Activated CD4-positive, alpha-beta T cell treated with anti-CD3 and anti-CD28 coated beads, Interleukin-2, Interleukin-4, amounts not matched to agents 100 ng/mL and 50 ng/mL, durations not matched to agents 16 hours and 8 hours (primary cell): ENCODE measurements around the gene SERTAD1.
"Not testable (repeated sequence)": the region's sequence is repeated elsewhere in the genome, so short reads cannot be mapped to it uniquely, and the experiment has no call there.

Experiments used
- DNase-seq: peaks from one replicate; pipeline ENCODE4 v3.0.0-alpha.2; 2020; ENCODE audit warnings: low spot score

SERTAD1 gene

DNA sequence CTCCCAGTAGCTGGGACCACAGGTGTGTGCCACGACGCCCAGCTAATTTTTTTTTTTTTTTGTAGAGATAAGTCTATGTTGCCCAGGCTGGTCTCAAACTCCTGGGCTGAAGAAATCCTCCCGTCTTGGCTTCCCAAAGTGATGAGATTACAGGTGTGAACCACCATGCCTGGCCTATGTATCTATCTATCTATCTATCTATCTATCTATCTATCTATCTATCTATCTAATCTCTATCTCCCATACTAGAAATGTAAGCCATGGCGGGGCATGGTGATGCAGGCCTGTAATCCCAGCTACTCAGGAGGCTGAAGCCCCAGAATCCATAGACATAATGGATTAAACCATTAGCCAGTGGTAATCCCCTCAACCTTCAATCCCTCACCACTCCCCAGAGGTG, 24.9 kb upstream of the SERTAD1 start:
- no peak for DNase-seq

DNA sequence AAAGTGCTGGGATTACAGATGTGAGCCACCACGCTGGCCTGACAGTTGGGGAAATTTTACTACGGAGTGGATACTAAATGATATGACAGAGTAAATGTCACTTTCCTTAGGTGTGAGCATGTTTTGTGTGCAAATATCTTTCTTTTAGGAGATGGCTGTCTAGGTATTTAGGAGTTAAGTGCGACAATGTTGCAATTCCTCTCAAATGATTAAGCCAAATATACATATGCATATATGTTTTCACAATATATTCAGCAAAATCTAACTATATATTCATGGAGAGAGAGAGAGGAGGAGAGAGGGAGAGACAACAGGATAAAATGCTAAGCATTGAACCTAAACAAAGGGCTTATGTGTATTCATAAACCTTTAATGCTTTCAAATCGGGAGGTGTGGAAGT, 23.7 kb upstream of the SERTAD1 start:
- DNase-seq = no peak

DNA sequence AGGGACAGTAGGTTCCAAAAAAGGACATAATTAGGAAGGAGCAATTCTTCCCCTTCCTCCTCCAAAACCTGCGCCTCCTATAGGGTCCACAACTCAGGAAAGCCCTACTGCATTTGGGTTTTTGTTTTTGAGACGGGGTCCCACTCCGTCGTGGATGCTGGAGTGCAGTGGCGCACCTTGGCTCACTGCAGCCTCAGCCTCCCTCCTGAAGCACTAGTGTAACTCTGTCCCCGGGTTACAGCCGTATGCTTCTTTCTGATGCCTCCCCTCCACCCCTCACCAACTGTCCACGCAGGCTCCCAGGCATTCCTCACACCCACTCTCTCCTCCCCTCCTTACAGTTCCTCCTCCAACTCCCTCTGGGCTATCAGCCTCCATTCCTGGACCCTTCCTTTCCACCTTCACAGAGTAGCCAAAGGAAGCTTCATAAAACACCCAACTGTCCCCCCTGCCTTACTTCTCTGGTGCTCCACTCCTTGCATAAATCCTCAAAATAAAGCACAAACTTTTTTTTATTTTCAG, 20.5 kb upstream of the SERTAD1 start:
- no peak for DNase-seq

DNA sequence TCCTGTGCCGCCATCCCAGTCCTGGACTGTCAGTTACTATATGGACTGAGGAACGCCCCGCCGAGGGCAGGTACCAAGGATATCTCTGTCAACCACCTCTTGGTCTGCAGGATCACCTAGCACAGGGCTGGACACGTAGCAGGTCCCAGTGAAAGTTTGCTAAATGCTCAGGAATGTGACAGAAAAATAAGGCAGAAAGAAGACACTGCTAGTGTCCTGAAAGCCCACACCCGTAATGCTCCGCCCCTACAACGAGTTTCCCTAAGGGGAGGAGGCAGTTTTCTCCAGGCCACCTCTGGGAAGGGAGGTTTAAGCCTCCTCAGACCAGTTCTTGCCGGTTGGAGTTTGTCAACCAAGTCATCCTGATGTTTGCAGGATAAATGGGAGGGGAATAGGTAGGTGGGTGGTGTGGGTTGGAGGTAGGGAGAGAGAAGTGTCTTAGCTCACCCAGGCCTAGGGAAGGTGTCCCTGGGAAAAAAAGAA, 20.0 kb upstream of the SERTAD1 start:
- DNase-seq = no peak

DNA sequence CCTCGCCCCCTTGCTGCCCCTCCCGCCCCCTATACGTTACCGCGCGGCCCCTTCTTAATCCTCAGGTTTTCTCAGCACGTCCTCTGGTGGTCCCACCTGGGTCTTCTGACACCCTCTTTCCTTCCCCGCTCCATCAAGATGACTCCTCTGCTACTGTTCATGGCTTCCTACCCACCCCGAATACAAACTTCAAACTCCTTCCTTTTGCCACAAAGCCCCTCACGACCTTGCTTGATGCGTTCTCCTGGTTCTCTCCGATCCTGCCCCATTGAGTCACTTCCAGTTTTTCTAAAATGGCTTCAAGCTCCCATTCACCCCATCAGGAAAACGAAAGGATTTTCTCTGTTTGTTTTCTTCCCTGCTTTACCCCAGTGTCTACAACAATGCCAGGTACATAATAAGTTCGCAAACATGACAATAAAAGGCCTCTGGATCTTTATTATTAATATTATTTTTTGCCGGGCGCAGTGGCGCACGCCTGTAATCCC, 19.1 kb upstream of the SERTAD1 start:
- no peak for DNase-seq

DNA sequence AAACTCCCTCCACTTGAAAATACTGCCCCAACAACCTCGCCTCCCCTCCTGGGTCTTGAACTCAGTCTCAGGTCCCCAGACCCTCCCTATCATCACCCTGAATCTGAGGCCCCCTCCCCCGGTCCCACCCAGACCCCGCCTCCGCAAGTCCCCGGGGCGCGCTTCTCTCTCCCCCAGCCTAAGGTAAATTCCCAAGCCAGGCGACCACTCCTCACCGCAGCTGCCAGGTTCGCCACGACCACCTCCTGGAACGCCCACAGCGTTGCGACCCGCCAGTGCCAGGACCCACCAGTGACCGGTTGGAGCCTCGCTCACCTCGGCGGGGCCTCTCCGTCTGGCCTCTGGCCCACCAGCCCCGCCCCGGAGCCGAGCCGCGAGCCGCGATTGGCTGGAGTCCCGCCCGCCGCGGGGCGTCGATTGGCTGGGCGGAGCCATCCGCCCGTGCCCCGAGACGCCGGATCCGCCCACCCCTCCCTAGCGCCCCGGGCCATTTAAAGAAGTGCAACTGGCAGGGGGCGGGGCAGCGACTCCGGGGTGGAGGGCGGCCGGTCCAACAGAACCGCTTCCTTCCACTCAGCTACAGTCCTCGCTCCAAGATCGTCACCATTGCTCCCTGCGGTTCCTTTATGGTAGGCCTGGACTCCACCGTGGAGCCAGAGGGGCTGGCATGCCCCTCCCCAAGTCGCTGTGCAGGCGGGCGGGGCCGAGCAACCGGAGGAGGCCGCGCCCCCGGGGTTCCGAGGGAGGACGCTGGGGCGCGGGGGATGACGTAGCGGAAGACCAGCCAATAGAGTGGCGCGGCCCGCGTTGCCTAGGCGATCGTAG, 18.4 kb upstream of the SERTAD1 start, which contains the start of gene SERTAD3:
SERTAD3 (minus strand) TSS at position 336 of the 825 bp plus-strand sequence. CDS start 2,255 bp downstream, outside the sequence.
- DNase-seq = peak; percentile 96

DNA sequence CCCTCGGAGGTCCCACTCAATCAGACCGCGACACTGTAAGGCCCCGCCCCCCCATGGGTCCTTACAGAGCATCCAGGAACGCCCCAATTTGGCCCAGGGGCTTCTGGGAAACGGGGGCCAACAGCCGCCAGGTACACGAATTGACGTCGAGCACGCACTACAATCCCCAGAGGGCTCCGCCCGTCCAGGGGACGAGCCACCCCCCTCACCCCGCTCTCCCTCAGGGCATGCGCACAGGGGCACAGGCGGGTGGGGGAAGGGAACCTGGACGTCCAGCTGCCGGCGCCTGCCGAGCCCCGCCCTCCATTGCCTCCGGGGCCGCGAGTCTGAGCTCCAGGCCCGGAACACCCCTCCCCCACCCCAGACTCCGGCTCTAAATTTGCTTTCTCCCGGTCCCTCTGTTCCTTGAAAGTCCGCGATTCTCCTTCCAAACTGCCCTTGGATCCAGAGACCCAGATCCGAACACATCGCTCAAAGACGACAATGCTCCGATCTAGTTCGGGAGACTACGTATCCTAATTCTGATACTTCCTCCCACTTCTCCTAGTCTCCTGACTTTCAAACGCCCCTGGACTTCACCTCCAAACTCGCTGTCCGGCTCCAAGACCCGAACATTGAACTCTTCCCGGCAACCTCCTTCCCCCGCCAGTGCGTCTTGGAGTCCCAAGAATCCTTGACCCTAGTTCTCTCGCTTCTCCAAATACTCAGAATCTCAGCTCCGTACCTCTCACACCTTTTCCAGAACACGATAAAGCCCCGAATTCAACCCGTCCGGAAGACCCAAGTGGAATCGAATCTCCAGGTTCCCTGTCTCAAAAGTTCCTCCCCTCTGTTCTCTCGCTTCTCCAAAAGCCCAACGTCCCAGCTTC, 17.6 kb upstream of the SERTAD1 start:
- peak; percentile 100 for DNase-seq

DNA sequence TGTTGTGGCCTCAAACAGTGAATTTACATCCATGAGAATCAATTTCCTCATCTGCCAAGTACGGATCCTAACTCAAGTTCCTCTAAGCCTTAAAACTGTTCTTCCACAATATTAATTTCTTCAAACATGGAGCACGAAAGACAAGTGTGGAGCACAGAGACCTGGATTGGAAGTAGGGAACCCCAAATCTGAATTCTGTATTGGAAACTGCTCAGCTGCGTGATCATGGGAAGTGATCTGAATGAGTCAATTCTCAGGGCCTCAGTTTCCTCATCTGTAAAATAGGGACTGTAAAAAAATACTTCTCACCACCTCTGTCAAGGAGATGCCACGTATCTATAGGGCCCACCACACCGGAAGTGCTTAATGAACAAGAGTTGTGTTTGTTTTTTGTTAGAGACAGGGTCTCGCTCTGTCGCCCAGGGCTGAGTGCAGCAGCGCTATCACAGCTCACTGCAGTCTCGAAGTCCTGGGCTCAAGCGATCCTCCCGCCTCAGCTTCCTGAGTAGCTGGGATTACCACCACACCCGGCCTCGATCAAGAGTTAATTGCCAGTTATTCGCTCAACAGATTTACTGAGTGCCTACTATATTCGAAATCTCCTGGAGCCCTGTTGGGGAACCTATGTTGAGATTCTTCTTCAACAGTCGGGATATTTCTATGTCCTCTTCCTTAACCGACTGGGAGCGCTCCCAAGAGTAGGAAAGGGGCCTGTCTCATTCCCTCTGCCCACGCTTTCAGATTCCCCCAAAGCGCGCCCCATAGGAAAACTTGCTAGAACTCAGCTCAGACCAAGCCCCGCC, 16.7 kb upstream of the SERTAD1 start:
- DNase-seq = no peak

DNA sequence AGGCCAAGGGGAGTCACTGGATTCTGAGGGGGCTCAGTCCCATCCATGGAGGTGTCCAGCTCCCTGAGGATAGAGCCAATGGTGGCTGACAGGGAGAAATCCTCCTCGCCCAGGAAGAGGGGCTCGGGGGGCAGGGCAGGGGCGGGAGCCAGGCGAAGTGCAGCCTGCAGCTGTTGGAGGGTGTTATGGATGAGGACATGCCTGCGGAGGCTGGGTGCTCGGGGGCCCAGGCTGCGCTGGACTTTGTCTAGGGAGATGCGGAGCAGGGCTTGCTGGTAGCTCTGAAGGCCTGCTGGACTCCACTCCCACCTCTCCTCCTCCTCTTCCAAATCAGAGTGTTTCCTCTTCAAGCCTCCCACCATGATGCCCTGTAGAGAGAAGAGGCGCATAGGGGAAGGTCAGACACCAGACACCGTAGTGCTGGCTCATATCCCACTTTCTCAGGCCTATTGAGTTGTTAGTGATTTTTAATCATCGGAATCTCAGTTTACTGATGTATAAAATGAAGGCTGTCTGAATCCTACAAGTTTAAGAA, 16.0 kb upstream of the SERTAD1 start:
- no peak for DNase-seq

DNA sequence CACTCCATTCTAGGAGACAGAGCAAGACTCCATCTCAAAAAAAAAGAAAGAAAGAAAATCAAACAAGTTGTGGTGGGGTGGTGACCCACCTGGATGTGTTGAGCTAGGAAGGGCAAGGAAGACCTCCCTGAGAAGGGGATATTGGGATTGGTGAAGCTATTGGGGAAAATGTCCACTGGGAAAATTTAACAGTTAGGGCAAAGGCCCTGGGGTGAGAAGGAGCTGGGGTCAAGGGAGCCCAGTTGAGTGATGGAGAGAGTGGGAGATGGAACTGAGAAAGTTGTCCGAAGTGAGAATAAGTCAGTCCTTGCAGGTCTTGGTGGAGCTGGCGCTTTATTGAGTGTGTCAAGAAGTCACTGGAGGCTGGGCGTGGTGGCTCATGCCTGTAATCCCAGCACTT, 12.5 kb upstream of the SERTAD1 start:
- DNase-seq = no peak

DNA sequence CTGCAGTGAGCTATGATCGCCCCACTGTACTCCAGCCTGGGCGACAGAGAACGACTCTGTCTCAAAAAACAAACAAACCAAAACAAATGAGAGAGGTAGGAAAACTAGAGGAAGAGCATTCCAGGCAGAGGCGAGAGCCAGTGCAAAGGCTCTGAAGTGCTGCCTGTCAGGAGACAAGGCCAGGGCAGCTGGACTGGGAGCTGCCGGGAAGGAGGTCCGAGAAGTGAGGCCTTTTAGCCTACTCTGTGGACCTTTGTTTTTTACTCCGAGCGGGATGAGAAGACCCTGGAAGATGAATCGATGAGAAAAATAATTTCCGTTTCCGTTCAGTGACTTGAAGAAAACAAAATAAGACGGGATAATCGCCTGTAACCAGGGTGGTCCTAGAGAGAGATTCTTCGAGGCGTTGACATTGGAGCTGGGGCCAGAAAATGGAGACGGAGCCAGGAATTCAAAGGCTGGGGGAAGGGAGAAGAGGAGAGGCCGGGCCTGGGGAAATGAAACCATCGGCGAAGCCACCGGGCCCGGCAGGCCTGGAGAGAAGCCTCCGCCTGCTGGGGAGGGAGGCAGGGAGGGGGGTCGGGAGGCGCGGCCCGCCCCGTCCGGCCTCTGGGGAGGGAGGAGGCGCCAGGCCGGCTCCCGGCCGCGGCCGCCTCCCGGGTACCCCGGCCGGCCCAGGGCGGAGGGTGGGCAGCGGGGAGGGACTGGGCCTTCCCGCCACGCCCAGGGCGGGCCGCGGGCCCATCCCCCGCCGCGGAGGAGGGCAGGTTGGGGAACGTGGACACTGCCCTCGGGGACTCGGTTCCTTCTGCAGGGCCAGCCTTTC, 7.8 kb upstream of the SERTAD1 start:
- DNase-seq = peak; percentile 30

DNA sequence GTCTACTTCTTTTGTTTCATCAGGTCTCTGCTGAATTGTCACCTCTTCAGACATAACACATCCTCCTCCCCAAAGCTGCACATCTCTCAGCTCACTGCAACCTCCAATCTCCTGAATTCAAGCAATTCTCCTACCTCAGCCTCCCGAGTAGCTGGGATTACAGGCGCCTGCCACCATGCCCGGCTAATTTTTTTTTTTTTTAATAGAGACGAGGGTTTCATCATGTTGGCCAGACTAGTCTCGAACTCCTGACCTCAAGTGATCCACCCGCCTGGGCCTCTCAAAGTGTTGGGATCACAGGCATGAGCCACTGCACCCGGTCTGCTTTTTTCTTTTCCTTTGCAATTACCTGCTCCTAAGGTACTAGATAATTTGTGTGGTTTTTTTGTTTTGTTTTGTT, 7.0 kb upstream of the SERTAD1 start:
- DNase-seq = not testable (repeated sequence)

DNA sequence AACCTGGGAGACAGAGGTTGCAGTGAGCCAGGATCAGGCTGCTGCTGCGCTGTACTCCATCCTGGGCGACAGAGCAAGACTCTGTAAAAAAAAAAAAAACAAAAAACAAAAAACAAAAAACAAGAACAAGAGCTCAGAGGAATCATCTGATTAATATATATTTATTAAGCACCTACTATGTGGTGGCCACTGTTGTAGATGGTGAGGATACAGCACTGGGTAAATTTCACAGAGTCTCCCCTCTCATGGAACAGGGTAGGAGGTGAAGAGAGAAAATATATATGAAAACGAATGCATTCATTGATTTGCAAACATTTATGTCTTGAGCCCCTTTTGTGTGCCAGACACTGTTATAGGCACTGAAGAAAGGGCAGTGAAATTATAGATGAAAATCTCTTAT, 5.9 kb upstream of the SERTAD1 start:
- no peak for DNase-seq

DNA sequence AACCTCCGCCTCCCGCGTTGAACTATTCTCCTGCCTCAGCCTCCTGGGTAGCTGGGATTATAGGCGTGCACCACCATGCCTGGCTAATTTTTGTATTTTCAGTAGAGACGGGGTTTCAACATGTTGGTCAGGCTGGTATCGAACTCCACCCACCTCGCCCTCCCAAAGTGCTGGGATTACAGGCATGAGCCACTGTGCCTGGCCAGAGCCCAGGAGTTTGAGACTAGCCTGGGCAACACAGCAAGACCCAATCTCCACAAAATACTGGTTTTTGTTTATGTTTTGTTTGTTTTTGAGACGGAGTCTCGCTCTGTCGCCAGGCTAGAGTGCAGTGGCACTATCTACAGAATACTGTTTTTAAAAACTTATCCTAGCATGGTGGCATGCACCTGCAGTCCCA, 4.5 kb upstream of the SERTAD1 start:
- DNase-seq = not testable (repeated sequence)

DNA sequence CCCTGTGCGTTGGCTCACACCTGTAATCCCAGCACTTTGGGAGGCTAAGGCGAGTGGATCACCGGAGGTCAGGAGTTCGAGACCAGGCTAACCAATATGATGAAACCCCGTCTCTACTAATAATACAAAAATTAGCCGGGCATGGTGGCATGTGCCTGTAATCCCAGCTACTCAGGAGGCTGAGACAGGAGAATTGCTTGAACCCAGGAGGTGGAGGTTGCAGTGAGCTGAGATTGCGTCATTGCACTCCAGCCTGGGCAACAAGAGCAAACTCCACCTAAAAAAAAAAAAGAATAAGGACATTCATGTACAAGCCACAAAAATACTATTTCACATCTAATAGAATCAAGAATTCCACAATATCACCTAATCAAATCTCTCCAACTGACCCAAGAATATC, 2.4 kb upstream of the SERTAD1 start:
- not testable (repeated sequence) for DNase-seq

DNA sequence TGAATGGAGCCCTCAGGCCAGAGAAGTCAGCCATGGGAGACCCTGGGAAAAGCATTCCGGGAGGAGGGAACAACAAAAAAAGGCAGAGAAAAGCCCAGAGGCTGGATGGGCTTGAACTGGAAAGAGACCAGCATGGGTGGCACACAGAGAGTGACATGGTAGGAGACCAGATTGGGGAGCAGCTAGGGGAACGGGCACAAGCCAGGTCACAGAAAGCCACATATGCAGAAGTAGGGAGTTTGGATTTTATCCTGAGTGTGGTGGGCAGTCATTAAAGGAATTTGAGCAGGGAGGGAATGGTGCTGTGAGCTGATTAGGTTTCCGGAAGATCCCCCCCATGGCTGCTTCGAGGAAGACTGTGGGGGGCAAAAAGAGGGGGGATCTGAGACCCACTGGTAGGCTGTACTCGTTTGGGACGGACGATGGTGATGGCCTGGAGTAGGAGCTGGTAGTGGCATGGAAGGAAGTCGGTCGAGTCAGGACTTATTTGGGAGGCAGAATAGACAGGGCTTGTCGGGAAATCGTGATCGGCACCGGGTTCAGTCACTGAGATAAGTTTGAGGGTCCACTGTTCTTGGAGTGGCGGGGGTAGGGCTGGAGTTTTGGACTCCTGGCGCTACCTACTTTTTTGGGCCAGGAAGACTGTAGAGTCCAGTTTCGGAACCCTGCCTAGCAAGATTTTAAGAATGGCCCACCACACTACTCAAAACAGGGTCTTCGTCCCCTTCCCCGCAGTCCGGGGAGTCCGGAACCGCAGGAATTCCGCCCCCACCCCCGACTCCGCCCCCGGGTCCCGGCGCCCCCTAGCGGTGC, 949 bp downstream of the SERTAD1 start:
- no peak for DNase-seq

DNA sequence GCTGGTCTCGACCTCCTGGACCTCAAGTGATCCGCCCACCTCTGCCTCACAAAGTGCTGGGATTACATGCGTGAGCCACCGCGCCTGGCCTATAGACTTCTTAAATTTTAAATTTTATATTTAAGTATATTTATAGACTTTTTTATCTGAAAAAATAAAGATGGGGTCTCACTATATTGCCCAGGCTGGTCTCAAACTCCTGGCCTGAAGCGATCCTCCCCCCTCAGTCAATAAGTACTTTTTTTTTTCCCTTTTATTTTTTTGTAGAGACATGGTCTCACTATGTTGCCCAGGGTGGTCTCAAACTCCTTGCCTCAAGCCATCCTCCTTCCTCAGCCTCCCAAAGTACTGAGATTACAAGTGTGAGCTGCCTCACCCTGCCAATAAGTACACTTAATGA, 1.9 kb downstream of the SERTAD1 start:
- DNase-seq = no peak

DNA sequence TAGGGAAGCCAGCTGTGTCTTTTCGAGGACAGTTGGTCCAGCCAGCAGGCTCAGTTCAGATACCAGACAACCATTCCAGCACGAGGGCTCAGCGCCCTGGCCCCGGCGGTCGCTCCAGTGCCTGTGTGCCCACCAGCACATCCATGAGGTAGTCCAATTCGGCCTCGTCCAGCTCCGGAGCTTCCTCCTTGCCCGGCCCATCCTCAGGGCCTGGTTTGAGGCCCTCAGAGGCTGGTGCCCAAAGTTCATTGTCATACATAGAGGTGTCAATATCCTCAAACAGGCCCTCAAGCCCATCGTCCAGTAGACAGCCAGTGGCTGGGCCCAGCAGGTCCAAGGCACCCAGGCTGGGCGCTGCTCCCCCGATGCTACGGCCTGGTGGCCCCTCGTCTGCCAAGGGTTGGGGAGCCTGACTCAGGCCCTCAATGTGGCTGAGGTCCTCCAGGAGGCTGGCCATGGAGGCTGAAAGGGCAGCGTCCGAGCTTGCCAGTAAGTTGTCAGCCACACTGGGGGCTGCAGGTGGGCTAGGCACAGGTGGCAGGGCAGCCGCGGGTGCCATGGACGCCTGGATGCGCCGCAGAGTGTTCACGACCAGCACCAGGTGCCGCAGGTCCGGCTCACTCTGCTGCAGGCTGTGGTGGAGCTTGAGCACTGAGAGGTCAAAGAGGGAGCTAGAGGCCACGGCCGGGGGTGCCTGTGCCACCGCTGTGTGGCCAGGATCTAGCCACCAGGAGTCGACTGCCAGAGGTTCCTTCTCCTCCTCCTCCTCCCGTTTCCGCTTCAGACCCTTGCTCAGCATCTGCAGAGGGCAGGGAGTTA, 2.8 kb downstream of the SERTAD1 start:
- no peak for DNase-seq
